Fibroblast of upper back skin (primary cell): Measurements from ENCODE around the gene FXYD3.
"Not testable (repeated sequence)": the region's sequence is repeated elsewhere in the genome, so short reads cannot be mapped to it uniquely, and the experiment has no call there.

ENCODE experiments used
- DNase-seq: peaks from one replicate; pipeline ENCODE4 v3.0.0-alpha.2; 2013

FXYD3 gene

DNA sequence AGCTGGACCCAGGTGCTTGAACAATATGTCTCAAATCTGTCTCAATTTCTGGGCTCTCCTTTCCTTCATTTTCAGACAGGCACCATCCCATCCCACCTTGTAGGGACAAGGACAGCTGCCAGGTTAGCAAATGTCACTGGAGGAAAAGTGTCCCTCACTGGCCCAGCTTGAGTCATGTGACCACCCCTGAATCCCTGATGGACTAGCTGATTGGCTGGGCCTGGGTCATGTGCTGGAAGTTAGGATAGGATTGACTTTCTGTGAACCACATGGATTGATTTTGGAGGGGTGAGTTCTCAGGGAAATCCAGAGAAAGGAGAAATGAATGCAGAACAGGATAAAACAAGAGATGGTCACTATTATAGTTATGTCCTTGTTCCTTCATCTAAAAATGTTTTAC is 28.2 kb upstream of the FXYD3 start:
- no peak for DNase-seq

DNA sequence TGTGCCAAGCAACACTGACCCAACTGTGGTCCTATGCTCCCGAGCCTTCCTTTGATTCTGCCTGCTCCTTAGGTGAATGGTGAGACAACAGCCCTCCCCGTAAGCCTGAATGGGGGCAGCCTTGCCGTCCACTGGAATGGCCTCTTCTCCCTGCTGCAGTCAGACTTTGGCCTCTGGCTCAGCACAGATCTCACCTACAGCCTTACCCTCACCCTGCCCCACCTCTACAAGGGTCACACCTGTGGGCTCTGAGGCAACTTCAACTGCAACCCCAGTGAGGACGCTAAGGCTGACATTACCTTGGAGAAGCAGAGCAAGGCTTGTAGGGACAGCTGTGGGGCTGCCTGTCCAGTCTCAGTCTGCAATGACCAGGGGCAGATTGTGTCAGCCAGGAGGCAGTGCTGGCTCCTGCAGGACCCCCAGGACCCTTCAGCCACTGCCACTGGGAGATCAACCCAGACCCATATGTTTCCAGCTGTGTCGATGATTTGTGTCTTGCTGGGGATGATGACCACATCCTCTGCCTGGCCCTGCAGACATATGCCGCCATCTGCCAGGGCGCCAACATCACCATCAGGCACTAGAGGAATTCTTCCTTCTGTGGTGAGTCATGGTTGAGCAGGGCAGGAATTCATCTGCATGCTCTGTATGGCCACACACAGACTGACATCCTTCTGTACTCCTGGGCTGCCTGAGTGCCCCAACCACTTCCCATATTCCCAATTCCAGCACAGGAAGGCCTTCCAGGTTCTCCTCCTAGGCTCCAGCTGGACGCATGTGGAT is 27.3 kb upstream of the FXYD3 start:
- peak; percentile 92 for DNase-seq

DNA sequence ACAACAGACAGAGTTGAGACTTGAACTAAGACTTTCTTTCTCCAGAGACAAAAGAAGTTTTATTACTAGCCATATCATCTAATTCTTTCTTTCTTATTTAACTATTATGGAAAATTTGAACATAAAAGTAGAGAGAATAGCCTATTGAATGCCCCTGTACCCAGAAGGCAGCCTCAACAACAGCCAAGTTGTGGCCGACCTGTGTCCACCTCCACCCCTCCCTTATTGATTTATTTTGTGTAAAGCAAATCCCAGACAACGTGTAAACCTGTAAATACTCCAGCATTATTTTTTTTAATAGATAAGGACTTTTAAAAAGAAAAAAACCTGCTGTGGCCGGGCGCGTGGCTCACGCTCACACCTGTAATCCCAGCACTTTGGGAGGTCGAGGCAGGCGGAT is 26.1 kb upstream of the FXYD3 start:
- DNase-seq: no peak

DNA sequence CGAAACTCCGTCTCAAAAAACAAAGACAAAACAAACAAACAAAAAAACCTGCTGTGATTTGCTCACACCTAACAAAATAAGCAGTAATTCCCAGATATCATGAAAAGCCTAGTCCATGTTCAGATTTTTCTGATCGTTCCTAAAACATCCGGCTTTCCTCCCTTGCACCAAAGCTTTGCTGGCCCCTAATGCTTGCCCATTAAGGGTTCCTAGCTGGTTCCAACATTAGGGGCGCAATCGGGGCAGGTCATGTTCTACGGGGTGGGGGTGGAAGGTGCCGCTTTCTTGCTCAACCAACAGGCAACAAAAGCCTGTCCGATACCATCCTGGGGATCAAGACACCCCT is 25.5 kb upstream of the FXYD3 start:
- DNase-seq: no peak

DNA sequence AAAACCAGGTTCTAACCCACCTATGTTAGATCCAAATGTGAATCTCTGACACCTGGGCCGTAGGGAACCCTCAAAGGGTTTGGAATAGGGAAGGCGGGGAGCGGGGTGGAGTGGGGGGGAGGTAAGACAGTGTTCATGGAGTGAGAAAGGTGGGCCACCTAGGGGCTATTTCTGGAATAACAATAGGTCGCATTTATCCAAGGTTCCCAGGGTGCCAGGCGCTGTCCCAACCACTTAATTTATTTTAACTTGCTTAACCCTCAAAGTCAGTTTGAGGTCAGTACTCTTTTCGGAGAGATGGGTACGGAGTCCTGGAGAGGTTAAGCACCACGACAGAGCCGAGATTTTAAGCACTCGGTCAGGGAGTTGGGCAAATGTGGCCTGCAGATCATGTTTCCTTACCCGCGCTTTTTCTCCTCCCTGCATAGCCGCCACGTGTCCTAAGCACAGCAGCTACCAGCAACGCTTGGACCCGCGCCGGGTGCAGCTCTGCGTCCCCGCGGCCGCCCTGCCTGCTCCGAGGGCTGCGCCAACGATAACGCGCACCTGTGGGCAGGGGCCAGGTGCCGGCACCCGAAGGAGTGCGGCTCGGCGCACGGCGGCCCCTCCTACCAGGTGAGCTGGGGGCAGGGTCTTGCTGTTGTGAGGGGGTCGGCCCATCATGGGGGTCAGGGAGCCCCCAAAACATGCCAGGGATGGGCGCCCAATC is 25.0 kb upstream of the FXYD3 start:
- peak; percentile 59 for DNase-seq

DNA sequence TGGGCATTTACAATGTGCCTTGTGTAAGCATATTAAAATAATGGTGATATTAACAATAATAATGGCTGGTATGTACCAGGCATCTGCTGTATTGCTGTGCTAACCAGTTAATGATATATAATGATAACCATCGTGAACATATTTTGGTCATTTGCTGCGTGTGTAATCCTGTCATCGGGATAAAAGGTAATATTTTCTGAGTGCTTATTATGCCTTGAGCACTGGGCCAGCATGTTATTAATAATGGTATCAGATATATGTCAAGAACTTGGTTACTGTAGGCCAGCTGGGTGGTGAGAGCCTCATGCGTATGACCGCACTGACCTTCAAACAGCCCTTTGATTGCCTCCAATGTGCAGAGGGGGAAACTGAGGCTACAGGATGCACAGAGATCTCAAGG is 22.2 kb upstream of the FXYD3 start:
- DNase-seq: no peak

DNA sequence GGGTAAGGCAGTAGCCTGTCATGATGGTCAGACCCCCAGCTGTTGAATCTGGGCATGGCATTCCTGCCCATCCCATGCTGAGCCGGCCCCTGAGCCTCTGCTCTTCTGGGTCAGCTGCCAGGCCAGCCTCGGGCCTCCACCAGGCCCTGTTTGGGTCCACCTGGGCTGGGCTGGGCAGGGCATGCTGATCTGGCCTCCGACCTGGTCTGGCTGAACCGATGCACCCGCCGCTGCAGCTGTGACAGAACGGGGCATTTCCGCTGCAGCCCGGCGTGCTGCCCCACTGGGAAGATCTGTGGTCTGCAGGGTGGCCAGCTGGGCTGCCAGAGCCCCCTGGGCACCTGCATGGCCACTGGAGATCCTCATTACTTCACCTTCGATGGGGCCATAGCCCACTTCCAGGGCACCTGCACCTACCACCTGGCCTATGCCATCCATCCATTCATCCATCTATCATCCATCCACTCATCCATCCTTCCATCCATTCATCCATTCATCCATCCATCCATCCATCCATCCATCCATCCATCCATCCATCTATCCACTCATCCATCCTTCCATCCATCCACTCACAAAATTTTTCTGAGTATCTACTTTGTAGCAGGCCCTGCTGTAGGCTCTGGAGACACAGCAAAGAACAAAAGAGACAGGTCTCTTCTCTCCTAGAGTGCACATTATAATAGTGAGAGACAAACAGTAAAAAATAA is 21.5 kb upstream of the FXYD3 start:
- no peak for DNase-seq

DNA sequence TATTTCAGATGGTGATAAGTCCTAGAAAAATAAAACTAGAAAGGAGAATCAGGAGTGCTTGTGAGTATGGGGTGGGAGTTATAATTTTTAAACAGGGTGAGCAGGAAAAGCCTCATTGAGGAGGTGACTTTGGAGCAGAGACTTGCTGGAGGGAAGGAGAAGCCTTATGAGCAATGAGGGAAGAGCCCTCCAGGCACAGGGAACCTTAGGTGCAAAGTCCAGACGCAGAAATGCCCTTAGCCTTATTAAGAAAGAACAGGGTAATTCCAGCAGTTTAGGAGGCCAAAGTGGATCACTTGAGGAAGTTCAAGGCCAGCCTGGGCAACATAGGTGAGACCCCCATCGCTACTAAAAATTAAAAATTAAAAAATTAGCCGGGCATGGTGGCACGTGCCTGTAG is 21.0 kb upstream of the FXYD3 start:
- DNase-seq: no peak

DNA sequence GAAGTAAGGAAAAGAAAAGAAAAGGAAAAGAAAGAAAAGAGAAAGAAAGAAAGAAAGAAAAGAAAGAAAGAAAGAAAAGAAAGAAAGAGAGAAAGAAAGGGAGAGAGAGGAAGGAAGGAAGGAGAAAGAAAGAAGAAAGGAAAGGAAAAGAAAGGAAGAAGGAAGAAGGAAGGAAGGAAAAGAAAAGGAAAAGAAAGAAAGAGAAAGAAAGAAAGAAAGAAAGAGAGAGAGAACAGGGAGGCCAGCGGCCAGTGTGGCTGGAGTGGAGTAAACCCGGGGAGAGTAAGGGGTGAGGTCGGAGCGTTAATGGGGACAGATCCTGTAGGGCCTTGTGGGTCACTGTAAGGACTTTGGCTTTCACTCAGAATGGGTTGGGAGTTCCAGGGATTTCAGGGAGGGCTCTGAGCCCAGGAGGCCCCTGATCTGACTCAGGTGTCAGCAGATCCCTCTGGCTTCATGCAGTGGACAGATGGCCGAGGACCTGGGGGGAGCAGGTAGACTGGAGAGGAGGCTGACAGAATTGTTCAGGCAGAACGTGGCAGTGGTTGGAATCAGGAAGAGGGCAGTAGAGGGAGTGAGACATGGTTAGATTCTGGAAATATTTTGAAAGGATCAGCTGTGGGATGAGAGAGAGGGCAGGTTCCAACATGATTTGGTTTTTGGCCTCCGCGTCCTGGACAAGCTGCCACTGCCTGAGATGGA is 19.8 kb upstream of the FXYD3 start:
- DNase-seq: no peak

DNA sequence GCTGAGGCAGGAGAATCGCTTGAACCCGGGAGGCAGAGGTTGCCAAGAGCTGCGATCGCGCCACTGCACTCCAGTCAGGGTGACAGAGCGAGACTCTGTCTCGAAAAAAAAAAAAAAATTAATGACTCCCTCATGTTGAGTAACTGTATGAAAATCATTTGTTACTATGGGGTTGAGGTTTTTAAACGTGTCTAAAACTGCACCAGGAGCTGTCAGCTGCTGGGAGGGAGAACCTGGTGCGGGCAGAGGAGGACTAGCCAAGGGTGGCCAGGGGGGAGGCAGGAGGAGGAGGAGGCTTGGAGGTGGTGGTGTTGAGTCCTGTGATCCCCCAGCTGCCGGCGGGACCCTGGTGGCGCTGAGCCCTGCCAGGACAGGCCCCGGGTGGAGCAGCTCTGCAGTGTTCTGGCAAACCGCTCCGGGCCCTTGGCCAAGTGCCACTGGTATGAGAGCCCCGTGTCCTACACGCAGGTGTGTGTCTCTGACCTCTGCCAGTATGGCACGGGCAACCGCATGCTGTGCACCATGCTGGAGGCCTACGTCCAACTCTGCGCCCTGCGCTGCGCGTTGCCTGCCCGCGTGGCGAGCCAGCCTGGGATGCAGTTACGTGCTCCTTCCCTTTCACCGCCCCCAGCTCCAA is 17.1 kb upstream of the FXYD3 start:
- DNase-seq: no peak

DNA sequence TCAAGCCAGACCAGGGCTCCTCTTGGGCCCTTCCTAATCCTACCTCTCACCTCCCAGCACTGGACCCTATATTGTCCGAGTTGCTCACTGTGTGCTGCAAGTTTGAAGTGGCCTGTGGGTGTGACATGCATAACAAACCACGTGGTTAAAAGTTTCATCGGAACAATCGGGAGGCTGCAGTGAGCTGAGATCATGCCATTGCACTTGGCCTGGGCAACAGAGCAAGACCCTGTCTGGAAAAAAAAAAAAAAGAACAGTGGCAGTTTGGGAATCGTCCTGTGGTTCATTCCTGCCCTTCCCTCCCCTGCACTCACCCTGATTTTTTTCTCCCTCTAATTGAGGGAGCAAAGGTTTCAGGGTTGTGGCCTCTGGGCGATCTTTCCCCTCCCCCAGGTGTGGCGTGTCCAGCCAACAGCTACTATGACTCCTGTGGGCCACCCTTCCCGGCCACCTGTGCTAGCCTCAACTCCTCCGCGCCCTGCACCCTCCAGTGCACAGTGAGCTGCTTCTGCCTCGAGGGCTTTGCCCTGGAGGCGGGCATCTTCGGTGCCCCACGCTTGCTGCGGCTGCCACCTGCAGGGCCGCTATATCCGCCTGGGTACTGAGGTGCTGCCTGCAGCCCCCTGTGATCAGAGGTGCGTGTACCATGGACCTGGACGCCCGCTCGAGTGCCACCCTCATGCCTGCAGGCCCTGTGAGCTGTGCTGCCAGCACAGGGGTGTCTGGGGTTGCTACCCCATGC is 16.3 kb upstream of the FXYD3 start:
- no peak for DNase-seq

DNA sequence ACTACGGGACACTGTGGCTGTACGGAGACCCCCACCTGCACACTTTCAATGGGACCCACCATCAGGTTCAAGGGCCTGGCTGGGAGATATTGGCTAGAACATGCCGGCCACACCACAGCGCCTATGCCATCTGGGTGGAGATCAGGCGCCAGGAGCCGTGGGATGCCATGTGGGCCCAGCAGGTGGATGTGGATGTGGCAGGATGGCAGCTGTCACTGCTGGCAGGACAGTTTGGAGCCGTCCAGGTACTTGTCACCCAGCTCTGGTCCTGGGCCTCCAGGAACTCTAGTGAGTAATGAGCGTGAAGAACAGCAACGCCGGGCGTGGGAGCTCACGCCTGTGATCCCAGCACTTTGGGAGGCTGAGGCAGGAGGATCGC is 15.7 kb upstream of the FXYD3 start:
- no peak for DNase-seq

DNA sequence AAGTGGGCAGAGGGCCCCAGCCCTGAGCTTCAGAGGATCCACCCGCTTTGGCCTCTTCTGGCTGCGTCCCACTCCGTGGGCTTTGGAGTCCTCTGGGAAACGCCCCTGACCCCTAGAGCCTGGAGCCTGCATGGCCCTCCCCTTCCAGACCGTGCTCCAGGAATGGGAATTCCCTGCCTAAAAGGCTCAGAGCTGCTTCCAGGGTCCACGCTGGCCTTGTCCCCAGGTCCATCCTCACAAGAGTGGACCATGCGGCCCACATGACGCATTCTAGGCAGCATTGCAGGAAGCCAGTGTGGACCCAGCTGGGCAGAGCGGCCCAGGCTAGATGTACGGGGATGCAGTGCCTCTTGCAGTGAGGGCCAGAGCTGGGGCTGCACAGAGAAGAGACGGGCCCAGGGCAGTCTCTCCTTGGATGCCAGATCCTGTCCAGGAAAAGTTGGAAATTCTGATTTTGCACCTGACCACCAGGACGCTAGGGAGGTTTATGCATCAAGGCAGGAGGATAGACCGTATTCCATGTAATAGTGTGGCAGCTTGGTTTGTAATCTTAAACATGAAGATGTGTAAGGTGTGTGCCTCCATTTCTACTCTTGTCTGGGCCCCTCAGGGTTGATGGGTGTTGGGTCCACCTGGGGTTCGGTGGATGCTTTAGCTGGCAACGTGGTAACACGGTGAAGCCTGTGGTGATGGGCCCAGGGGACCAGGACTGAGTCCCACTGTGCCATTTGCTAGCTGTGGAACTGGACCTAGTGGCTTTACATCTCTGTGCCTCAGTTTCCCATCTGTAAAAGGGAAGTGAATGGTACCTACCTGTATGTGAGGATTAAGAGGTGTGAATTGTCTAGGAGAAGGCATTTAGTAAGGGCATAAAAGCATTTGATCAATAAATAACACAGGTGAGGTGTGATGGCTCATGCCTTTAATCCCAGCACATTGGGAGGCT is 14.8 kb upstream of the FXYD3 start:
- DNase-seq: no peak

DNA sequence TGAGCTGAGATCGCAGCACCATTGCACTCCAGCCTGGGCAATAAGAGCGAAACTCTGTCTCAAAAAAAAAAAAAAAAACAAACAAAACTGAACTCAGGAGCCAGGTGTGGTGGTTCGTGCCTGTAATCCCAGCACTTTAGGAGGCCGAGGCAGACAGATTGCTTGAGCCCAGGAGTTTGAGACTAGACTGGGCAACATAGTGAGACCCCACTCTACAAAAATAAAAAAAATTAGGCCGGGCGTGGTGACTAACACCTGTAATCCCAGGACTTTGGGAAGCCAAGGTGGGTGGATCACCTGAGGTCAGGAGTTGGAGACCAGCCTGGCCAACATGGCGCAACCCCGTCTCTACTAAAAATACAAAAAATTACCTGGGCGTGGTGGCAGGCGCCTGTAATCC is 13.7 kb upstream of the FXYD3 start:
- DNase-seq: not testable (repeated sequence)

DNA sequence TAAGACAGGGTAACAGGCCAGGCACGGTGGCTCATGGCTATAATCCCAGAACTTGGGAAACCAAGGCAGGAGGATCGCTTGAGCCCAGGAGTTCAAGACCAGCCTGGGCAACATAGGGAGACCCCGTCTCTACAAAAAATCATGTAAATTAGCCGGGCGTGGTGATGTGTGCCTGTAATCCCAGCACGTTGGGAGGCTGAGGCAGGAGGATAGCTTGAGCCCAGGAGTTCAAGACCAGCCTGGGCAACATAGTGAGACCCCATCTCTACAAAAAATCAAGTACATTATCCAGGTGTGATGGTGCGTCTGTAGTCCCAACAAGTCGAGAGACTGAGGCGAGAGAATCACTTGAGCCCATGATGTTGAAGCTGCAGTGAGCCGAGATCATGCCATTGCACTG is 12.0 kb upstream of the FXYD3 start:
- not testable (repeated sequence) for DNase-seq

DNA sequence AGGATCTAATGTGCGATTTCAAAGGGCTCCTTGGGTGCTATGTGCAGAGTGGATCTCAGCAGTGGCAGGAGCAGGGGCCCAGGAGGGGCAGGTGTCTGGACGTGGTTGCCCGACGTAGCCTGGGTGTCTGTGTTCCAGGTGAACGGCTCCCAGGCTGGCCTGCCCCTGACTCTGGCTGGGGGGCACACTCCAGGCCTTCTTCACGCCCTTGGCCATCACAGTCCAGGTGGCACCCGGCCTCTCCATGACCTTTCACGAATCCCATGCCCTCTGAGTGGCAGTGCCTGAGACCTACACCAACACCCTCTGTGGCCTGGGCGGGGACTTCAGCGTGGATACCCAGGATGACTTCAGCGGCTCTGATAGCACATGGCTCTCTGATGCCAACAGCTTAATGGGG is 11.3 kb upstream of the FXYD3 start:
- no peak for DNase-seq

DNA sequence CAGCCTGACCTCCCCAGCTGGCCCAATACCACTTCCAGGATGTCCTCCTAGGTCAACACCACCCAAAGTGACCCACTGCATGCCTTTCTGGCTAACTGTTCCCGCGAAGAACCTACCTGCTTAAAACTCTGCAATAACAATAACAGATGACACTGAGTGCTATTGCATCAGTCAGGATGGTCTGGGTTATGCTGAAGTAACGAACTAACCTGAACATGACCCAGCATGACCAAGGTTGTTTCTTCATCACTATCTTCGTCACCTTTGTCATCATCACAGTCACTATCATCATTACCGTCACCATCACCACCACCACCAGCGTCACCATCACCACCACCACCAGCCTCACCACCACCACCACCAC is 10.6 kb upstream of the FXYD3 start:
- no peak for DNase-seq

DNA sequence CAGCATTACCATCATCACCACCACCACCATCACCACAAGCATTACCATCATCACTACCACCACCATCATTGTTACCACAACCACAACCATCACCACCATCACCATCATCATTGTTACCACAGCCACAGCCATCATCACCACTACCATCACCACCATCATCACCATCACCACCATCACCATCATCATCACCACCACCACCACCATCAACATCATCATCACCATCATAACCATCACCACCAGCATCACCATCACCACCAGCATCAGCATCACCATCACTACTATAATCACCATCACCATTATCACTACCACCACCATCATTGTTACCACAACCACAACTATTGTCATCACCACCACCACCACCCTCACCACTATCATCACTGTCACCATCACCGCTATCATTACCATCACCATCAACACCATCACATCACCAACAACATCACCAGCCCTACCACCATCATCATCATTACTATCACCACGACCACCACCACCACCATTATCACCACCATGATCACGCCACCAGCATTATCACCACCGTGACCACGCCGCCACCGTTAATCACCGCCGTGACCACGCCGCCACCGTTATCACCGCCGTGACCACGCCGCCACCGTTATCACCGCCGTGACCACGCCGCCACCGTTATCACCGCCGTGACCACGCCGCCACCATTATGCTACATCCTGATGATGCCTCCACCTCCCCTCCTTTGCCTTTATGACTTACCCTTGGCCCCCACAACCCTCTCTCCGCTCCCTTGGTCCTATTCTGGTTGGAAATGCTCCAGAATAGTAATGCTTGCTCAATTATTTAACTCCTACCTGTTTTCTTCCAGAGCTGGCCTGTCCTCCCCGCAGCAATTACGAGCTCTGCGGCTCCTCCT is 10.0 kb upstream of the FXYD3 start:
- no peak for DNase-seq

DNA sequence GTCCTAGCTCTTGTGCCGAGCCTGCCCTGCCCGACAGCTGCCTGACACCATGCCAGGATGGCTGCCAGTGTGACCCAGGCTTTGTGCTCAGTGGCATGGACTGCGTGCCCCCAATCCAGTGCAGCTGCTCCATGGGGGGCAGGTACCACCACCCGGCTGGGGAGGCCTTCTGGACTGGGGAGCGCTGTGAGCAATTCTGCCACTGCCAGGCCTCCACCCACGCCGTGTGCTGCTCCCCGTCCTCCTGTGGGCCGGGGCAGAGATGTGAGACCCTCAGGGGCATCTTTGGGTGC is 9.4 kb upstream of the FXYD3 start:
- DNase-seq: no peak

DNA sequence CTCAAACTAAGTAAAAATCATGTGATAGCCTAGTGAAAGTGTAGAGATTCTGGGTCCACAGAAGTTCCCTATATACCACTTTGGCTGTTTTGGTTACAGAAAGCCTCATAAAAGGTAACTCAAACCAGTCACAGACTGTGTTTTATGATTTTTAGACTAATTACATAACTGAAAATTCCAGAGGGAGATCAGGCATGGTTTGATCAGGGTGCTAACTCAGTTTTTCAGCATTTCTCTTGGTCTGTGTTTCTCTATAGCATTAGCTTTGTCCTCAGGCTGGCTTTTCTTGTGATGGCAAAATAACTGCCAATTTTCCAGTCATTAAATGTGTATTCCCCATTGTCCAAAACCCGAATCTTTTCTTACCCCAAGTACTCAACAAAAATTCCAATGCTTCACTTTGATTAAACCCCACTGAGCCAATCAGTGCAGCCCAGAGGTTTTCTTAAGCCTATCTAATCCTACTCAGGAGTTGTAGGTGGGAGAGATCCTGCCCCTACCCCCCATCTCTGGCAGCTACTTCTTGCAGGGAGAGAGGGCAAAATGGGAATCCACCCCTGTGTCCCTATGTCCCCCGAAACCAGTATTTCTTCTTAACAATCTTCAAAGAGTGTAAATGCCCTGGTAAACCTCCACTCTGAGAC is 8.6 kb upstream of the FXYD3 start:
- DNase-seq: no peak
